Measurements from ENCODE around the gene MYO10.

DNA sequence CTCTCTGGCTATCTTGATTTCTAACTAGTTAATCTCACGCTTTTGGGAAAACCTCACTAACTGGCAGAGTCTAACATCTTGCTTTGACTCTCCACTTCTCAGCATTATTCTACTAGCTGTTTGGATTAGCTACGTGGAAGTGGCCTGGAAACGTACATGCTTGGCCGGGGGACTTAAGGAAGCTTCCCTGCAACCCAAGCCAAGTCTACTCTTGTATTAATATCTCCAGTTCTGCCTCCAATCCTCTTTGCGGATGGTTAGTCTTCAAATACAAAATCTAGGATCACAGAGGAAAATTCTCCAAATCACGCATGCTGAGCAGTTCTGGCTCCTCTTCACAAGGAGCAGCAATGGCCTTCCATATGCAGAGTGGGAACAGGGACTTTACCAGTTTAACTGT, 267.5 kb downstream of the MYO10 start:
- TF ChIP-seq POLR2A (IDR thresholded peaks at IDR 0.05) = no peak
- TF ChIP-seq, protein P1, sequence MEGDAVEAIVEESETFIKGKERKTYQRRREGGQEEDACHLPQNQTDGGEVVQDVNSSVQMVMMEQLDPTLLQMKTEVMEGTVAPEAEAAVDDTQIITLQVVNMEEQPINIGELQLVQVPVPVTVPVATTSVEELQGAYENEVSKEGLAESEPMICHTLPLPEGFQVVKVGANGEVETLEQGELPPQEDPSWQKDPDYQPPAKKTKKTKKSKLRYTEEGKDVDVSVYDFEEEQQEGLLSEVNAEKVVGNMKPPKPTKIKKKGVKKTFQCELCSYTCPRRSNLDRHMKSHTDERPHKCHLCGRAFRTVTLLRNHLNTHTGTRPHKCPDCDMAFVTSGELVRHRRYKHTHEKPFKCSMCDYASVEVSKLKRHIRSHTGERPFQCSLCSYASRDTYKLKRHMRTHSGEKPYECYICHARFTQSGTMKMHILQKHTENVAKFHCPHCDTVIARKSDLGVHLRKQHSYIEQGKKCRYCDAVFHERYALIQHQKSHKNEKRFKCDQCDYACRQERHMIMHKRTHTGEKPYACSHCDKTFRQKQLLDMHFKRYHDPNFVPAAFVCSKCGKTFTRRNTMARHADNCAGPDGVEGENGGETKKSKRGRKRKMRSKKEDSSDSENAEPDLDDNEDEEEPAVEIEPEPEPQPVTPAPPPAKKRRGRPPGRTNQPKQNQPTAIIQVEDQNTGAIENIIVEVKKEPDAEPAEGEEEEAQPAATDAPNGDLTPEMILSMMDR (IDR thresholded peaks at IDR 0.05) = no peak
